NCI-H2029 treated with DMSO at 0.1 percent for 48 hours (cell line): ENCODE results near the gene SERPINF2.
"Not testable (repeated sequence)": the region's sequence is repeated elsewhere in the genome, so short reads cannot be mapped to it uniquely, and the experiment has no call there.

Source experiments
- DNase-seq: peaks from one replicate; lab custom pipeline; 2025; lab: John Stamatoyannopoulos, UW

Gene SERPINF2

GRCh38 chr17:1735418-1735817 lies 7.3 kb upstream of the SERPINF2 start:
- DNase-seq: no peak

- DNase-seq: no peak
Measured at GRCh38 chr17:1735834-1736347, 6.8 kb upstream of the SERPINF2 start.

- DNase-seq: no peak
Measured at GRCh38 chr17:1736348-1737281, 6.1 kb upstream of the SERPINF2 start.

GRCh38 chr17:1737531-1738291 lies 5.0 kb upstream of the SERPINF2 start:
- DNase-seq: no peak

GRCh38 chr17:1741899-1742298 lies 772 bp upstream of the SERPINF2 start:
- not testable (repeated sequence) for DNase-seq

GRCh38 chr17:1743088-1743439 lies 393 bp downstream of the SERPINF2 start:
- no peak for DNase-seq

- no peak for DNase-seq
Measured at GRCh38 chr17:1744551-1745512, 2.2 kb downstream of the SERPINF2 start.

- no peak for DNase-seq
Measured at GRCh38 chr17:1745513-1746020, 2.9 kb downstream of the SERPINF2 start.

- DNase-seq: no peak
Measured at GRCh38 chr17:1746975-1747543, 4.4 kb downstream of the SERPINF2 start.

- DNase-seq: no peak
Measured at GRCh38 chr17:1750628-1751027, 8.0 kb downstream of the SERPINF2 start.

GRCh38 chr17:1752425-1753262 lies 10.0 kb downstream of the SERPINF2 start:
- DNase-seq: no peak

GRCh38 chr17:1753767-1754429 lies 11.2 kb downstream of the SERPINF2 start:
- no peak for DNase-seq

- no peak for DNase-seq
Measured at GRCh38 chr17:1754430-1755112, 11.9 kb downstream of the SERPINF2 start.

- DNase-seq: no peak
Measured at GRCh38 chr17:1755252-1755826, 12.7 kb downstream of the SERPINF2 start.

GRCh38 chr17:1755827-1756262 lies 13.2 kb downstream of the SERPINF2 start:
- DNase-seq: no peak

- DNase-seq: no peak
Measured at GRCh38 chr17:1758807-1759206, 16.1 kb downstream of the SERPINF2 start.

- DNase-seq: no peak
Measured at GRCh38 chr17:1759529-1759928, 16.9 kb downstream of the SERPINF2 start.

- no peak for DNase-seq
Measured at GRCh38 chr17:1762233-1762900, 19.7 kb downstream of the SERPINF2 start.
